Myocyte (in vitro differentiated cells): ENCODE measurements around the gene NRXN3. TPM values are rescaled to one million over a fixed set of nuclear protein-coding genes. Genes with fewer than 3 reads are reported as not detected.

Source experiments
- DNase-seq: peaks from one replicate; pipeline ENCODE4 v3.0.0-alpha.2; 2012; ENCODE audit warnings: low read depth
- total RNA-seq: library from RNA; depleted of rRNA; stranded (reverse); fragments of >200 nt; gene quantifications from 2 replicates; pipeline ENCODE4 v1.2.3, GENCODE V29; 2014

The NRXN3 gene
- total RNA-seq, 1 donor from 2014 or later = 0.05 TPM

DNA sequence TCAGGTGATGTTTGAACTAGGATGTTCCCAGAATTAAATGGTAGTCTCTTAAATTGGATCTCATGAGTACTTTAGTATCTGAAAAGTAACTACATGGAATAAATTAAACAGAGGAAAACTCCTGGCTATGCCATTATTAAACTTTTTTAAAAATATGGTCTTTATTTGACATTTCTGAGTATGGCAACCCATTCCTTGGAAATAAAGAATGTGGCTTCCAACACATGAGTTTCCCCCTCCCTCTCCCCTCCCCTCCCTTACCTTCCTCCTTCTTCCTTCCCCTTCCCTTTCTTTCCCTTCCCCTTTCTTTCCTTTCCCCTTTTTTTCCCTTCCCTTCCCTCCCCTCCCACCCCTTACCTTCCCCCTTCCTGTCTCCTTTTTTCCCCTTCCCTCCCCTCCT lies 1100.9 kb downstream of the NRXN3 start:
- no peak for DNase-seq

DNA sequence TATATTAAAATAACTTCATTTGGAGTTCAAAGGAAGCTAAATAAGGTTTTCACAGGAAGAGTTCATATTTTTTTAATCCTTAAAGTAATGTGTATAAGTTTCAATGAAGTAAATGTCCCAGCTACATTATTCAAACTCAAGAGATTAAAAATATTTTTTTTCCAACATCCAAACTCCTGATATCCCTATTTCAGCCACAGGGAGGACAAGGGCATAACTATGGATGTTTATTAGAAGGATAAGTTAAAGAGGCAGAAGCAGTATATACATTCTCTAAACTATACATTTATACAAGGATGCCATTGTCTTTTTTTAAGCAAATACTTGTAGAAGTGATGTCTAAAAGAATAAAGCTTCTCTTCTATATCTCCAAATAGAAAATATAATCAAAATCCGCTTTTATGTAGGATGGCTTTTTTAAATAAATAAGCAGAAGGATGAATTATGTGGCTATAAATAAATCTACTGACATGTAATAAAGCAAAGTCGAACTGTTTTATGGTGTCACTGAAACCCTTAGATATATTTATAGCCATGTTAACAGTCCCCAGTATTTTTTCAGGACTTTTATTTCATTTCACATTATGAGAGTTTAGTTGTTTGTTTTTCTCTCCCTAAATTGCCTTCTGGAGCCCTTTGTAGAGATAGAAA lies 1104.6 kb downstream of the NRXN3 start:
- DNase-seq = no peak

DNA sequence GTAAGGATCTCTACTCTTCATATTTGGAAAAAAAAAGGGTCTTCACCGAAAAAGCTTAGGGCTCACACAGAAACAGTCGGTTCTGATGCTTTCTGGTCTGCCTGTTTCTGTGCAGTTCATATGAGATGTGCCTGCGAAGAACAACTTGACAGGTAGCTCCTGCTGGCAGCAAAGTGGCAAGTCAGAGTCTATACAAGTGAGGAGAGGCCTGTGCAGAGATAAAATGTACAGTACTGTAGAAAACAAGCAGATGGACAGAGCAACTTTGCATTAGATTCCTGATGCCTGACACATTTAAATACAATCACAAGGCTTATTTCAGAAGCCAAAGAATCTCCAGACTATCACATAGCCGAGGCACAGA lies 1105.1 kb downstream of the NRXN3 start:
- DNase-seq = no peak

DNA sequence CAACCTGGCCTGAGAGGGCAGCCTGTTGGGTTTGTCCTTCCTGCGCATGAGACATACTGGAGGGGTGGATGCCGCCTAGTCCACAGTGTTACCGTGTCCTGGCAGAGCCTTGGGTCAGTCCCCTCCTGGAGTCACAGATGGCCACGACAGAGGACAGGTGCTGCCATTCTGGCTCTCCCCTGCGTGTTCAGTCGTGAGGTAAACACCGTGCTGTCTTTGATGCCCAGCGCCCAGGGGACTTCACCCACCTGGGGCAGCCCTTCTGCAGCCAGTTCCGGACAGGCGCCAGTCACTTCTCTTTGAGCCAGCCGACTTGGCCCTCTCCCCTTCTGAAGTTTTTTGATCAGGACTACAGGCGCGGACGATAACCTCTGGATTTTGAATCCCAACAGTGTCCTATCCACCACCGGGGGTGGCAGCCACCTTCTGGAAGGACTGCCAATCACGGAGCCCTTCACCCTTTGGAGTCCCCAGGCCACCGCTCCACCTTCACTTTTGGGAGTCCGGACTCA lies 1108.2 kb downstream of the NRXN3 start:
- DNase-seq = peak; percentile 3

DNA sequence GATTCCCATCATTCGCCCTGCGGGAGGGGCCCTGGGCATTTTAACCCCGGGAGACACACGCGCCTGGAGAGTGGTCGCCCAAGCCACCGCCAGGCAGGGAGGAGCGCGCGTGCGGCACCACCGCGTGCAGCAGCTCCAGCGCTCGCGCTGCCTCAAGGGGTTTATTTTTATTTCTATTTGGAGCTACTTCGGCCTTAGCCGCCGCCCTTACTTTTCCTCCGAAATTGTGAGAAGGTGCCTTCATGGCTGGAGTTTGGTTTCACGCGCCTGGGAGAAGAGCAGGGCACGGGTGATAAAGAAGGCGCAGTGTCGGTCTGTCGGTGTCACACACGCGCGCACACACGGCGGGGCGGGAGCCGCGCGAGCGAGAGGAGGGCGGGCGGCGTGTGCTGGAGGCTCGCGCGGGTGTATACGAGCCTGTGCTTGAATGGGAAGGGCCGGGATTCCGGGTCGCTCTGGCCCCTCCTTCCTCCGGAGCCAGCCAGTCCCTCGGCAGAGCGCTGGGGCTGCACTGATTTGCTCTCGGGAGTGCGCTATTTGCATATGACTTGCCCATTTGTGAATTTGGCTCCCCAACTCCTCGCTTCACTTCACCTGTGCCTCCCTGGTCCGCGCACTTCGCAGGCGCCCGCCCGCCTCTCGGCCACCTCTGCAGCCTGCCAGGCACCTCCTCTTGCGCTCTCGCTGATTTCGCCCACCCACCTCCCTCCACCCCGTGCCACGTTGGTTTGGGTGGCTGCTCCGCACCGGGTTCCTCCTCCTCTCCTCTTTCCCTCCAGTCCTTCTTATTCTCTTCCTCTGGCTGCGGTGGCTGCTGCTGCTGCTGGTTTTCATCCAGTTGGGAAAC lies 1108.8 kb downstream of the NRXN3 start:
- peak; percentile 83 for DNase-seq

DNA sequence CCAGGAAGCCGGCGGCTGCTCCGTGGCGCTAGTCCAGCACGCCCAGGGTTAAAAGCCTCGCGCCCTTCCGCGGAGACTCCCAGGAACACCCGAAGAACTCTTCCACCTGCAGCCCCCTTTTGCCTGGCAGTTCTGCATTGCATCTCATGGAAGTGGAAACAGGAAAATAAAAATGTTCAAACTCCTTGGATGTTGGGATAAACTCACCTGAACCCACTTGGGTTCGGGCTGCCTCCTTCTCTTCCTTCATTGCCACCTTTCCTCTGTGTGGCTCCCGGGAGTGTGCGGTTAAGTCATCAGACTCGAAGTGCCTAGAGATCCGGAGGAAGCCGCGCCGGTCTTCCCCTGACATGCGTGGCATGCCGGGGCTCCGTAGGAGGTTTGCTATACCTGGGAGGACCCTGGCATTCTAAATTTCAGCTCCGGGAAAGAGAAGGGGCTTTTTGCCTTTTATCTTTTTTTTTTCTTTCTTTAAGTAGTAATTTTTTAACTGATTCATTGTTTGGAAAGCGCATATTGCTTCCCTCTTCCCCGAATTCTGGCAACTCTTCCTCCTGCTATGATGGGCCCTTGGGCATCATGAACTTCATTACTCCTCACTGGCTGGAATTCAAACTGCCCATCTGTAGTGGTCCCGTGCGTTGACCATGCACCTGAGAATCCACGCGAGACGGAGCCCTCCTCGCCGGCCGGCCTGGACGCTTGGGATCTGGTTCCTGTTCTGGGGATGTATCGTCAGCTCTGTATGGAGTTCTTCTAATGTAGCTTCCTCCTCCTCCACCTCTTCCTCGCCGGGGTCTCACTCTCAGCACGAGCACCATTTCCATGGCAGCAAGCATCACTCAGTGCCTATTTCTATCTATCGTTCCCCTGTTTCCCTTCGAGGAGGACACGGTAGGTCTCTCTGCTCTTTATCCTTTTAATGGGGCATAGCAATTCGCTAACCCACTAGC lies 1109.7 kb downstream of the NRXN3 start:
- DNase-seq = no peak

DNA sequence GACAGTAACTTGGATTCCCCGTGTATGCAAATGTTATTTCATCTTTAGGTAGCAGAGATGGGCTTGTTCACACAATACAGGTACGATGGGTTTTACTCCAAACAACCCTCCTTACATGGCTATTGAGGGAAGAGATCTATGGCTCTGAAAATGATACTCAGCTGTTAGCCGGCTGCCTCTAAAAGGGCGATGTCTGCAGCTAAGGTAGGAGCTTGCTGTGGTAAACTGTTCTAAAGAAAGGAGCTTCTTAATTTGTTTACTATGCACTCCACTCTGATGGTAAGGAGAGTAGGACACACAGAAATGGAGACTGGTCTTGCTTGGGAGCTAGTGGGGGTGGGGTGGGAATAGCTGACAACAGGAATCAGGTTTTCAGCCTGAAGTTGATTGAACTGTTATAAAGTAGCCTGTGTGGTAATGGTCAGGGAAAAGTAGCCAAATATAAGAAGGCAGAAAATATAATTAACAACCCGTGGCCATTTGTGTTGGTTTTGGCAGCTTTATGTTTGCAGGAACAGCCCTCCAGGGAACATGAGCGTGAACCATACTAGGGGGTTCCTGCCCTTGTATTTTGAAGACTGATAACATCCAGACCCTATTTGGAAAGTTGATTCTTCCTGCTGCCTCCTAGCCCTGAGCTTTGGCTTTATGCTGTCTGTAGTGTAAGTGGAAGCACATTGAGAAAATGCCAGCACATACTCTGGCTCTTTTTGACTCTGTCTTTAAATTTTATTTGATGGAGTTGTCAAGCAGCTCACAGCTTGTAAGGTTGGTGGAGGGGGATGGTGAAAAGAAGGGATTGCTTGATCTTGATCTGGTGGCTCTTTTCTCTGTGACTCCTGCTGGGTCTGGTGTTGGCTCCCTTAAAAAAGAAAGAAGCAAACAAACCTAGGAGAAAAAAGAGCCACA lies 1111.3 kb downstream of the NRXN3 start:
- no peak for DNase-seq

DNA sequence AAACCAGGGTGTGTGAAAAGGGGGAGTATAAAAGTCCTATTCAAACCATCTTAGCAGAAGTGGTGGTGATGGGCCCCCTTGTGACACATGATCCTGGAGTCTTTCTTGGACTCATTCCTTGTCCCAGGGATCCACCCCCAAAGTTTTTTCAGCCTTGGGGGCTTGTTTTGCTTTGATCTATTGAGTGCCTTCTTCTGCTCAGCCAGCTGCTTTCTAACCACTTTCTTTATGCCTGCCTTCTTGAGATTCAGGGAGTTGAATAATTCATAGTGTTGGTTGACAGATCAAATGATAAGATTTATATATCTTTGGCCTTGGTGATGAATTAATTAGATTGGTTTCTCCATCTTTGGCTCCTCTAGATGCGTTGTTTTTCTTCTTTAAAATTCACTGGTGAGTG lies 1114.4 kb downstream of the NRXN3 start:
- no peak for DNase-seq

DNA sequence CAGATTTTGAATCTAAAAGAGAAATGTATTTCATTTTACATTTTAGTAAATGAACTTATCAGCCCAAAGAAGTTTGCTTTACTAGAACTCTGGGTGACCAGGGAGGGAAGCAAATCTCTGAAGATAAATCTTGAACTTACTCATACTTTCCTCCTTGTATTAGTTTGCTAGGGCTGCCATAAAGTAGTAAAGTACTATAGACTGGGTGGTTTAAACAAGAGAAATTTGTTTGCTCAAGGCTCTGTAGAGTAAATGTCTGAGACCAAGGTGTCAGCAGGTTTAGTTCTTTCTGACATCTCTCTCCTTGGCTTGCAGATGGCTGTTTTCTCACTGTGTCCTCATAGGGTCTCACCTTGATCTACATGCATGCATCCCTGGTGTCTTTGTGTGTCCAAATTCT lies 1115.1 kb downstream of the NRXN3 start:
- no peak for DNase-seq

DNA sequence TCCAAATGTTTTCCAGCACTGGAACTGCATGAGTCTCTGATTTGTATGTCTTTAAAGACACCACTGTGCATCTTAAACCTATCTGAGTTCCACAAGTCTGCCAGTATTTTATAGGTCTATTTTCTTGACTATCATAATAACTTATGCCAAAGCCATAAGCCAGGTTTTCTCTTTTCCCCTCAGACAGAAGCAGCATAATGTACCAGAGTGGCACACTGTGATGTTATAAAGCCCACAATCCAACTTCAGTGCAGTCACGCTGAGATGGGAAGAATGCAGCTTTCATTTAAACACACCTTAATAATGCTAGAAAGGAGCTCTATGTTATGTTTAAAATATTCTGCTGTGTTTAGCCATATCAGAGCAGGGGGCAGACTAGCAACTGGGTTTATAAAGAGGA lies 1117.8 kb downstream of the NRXN3 start:
- no peak for DNase-seq

DNA sequence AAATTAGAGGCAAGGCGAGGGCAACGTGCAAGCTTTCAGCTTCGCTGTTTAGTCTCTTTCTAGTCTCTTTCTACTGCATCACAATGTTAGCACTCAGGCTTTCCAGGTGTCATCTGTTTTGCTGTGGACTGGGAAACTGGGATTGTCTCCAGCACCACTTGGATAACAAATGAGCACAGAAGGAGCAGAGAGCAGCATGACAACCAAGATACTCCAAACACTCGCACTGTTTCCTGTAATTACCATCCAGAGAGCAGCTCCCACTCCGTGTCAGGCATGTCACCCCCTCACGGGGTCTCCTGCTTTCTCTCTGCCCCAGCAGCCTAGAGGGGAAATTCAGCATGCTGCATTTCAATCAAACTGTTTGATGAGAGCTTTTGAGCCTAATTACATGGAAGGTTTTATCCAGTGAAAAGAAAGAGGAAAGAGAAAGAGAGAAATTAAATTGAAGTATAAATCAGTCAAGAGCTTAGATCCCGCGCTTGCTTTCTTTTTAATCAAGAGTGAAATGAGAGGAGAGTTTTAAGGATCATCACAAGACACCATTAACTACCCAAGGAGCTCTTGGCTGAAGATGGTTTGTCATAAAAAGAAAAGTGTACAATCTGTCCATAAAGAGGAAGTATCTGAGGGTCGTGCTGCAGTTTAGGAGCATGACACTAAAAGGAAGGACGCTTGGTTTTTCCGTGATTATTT lies 1123.5 kb downstream of the NRXN3 start:
- DNase-seq = no peak

DNA sequence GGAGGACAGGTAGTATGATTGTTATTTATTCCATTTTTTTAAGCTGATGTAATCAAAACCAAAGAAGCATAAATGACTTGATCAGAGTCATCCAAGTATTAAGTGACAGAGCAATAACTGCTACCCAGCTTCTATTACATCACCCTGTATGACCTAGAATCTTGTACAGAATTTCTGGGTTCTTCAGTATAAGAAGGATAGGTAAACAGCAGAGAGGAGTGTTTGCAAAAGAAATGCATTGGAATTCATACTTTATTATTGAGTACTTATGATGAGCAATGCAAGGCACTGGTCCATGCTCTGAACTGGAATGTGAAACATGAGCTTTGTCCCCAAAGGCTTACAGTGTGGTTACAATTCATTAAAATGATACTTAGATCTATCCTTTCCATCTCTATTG lies 1124.3 kb downstream of the NRXN3 start:
- no peak for DNase-seq

DNA sequence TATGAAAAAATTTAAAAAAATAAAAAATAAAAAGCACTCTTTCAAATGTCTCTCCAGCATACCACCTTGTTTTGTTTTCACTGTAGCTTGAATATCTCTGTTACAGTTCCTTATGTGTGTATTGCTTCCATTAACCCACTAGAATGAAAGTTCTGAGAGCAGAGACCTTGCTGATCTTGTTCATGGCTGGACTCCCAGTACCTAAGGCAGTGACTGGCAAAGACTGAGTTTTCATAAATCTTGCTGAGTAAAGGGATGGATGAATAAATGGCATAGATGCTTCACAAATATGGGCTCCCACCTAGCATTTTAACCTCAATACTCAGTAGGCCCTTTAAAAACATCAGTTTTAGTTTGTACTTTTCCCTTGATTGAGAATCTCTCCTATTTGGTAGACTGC lies 1125.2 kb downstream of the NRXN3 start:
- DNase-seq = no peak

DNA sequence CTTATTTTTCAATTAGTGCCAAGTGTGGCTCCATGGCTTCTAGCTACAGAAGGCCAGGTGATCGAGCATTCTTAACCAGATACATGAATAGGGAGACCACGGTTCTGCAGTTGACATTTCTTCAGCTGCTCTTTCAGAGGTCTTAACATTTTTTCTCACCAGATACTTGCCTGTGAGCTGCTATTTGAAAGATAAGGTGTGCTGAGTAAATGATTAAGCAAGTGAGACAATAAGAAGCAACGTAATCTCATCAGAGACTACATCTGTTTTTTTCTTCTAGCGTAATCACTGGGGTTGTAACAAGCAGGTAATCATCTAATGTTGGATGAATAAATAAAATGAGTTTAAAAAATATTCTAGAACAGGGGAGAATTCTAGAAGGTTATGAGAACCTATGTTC lies 1128.2 kb downstream of the NRXN3 start:
- DNase-seq = no peak

DNA sequence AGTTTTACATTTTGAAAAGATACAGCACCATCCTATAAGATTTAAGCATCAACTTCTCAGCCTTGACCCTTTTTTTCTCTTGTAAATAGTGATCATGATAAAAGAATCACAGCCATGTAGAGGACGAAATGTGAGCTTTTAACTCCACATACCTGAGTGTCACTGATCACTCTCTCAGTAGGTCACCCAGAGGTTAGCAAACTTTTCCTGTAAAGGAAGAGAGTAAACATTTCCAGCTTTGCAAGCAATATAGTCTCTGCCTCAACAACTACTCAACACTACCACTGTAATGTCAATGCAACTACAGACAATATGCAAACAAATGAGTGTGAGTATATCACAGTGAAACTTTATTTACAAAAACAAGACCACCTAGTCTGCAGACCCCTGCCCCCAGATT lies 1129.0 kb downstream of the NRXN3 start:
- no peak for DNase-seq

DNA sequence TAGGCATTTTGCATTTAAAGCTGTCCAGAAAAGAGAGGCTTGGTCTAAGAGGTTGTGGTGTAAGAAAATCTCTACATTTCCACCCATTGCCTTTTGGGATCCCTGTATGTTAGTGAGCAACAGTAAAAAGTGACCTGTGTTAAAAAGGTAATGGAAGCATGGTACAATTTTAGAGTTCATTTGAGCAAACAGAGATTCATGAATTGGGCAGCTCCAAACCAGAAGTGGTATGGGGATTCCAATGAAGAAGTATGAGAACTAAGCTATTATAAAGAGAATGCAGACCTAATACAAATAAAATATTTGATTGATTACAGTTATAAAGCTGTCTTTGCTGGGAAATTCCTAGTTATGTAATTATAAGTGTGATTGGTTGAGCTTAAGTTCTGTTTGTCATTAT lies 1134.1 kb downstream of the NRXN3 start:
- DNase-seq = no peak

DNA sequence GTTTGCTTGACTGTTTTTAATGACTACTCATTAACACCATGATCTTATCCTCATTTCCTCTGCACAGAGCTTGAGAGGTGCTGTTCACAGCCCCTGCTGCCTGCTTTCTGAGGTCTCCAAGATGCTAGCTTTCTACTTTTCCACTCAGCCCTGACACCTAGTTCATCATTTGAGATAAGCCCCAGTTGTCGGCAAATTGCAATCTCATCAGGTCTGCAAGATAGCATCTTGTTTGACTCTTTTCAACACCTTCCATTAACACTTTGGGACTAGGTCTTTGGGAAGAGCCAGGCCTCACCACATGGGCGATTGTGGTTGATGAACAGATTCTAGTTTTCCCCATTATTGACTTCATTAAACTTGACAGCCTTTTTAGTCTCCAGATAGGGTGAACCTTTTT lies 1136.4 kb downstream of the NRXN3 start:
- DNase-seq = no peak

DNA sequence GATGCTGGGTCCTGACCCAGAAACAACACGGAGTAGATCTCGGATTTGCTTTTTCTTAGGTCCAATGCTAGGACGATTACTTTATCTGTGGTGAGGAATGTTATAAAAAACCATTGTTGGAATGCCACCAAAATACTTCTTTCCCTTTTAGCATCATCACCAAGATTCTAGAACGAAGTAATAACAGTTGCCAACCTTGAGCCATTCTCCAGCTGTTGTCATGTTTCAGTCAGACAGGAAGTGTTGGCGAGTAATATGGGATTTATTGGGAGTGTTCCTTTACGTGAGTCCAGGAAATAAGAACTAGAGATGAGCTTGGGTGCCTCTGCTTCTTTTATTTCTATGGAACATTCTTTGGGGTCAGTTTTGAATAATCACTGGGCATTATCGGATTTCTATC lies 1148.2 kb downstream of the NRXN3 start:
- DNase-seq = peak; percentile 38

DNA sequence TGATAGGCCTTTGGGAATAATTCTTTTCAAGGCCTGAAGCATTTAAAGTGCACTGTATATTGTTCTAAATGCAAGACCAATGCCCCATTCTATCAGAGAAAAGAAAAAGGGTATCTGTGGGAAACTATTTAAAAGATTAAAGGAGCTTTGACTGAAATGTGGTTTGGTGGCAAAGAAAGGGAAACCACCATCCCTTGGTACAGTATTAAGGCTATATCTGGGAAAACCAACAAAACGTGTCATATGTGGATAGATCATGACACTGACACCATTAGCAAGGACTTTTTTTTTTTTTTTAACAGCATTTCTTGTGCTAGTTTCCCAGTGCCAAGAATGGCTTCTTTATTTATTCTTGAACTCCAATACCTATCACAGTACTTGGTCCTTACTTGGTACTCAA lies 1150.4 kb downstream of the NRXN3 start:
- no peak for DNase-seq

DNA sequence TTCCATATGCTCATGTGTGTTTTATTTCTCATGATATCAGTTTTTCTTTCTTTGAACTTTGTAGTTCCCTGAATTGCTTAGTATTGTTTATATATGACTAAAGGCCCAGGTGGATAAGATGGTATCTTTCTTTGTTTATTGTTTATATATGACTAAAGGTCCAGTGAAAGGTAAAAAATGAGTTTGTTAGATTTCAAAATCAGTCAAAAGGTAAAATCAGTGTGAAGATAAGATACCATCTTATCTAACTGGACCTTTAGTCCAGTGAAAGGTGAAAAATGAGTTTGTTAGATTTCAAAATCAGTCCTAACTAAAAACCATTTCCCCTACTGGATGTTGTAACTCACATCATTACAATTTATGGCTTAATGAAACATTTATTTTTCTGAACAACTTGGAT lies 1150.9 kb downstream of the NRXN3 start:
- no peak for DNase-seq
